Esophagus muscularis mucosa (tissue), 3 donors: ENCODE measurements around the gene DGKG.

Source experiments
- CTCF ChIP-seq, 3 experiments: fragments of 200-600 bp in 2 of 3; fragments of 450-650 bp in 1 of 3; sonication (generic) in 2 of 3; IDR thresholded peaks; one replicate each; pipeline ENCODE4 v1.5.1; 2017 to 2019; ENCODE audit warnings: antibody characterized with exemption in 3 of 3, mild to moderate bottlenecking in 2 of 3, moderate library complexity in 1 of 3
- POLR2A ChIP-seq: fragments of 450-650 bp; IDR thresholded peaks from one replicate; pipeline ENCODE4 v1.6.1; 2017; ENCODE audit warnings: antibody characterized with exemption, moderate library complexity, mild to moderate bottlenecking, low read depth
- POLR2AphosphoS5 ChIP-seq, 2 donors: sonication (generic); formaldehyde crosslinking; IDR thresholded peaks; one replicate each; pipeline ENCODE4 v1.6.1; 2017; ENCODE audit warnings: antibody characterized with exemption in 2 of 2

DNA sequence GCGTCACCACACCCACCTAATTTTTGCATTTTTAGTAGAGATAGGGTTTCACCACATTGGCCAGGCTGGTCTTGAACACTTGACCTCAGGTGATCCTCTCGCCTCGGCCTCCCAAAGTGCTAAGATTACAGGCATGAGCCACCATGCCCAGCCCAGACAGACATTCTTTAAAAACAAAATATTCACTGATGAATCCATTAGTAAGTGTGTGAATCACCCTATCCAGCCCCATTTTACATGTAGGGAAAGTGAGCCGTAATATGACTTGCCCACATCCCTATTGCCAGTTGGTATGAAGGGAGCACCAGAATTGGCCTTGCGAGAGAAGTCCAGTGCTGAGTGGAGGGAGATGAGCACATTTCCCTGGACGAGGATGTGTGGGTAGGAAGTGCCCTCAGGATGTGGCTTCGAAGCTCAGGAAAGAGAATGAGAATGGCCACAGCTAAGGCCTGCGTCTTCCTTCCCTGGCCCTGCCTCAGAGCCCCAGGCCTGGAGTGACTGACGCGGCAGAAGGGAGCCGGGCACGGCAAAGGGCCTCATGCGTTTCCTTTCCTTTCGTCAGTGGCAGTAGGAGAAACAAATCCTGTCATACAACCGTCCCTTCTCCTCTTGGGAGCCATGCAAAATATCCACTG, 224.9 kb downstream of the DGKG start:
- TF ChIP-seq POLR2A = no peak
- no peak for TF ChIP-seq POLR2AphosphoS5 (IDR thresholded peaks at IDR 0.05)
- no peak for TF ChIP-seq CTCF (IDR thresholded peaks at IDR 0.05)
